Right lobe of liver (tissue), 4 donors: ENCODE data around the gene THSD7A.

ENCODE experiments used
- CTCF ChIP-seq, 4 donors: fragments of 200-600 bp in 3 of 4; fragments of 450-650 bp in 1 of 4; IDR thresholded peaks; one replicate each; pipeline versions ENCODE4 v1.5.1 to v1.8.0; 2016 to 2022; ENCODE audit warnings: antibody characterized with exemption in 4 of 4, mild to moderate bottlenecking in 2 of 4
- POLR2A ChIP-seq: fragments of 450-650 bp; IDR thresholded peaks from one replicate; pipeline ENCODE4 v1.6.1; 2017; ENCODE audit warnings: antibody characterized with exemption, mild to moderate bottlenecking
- donor health status: DM: no; HTN: no; CAD: no.
- donor health status: DM: no; HTN: no; CAD: no.
- donor health status: DM: no; HTN: yes; CAD: no.

GRCh38 chr7:11648980-11649379 is 183.0 kb downstream of the THSD7A start:
- TF ChIP-seq POLR2A (no peak), CTCF (IDR thresholded peaks at IDR 0.05) (no peak)
